ENCODE results near the gene PRKAA2.

PRKAA2 gene

GRCh38 chr1:56654126-56654923 lies 9.2 kb downstream of the PRKAA2 start:
- no peaks in the 10 kb centered on the region for H3K4me1 ChIP-seq (ENCODE audit: control extremely low read depth in 1 of 4, control insufficient read depth in 4 of 4, insufficient read depth in 4 of 4, low read length in 3 of 4)
- no CpG with 5 or more reads among the region's 1 CpG for WGBS (ENCODE audit: insufficient coverage)
- H3K9me3 ChIP-seq (ENCODE audit: control extremely low read depth in 1 of 5, control insufficient read depth in 4 of 5, insufficient read depth in 2 of 5, low read depth in 1 of 5, low read length in 4 of 5), result peaks cover 0 to 8% (median 5%) of the 10 kb centered on the region in 5 experiments
- H3K27me3 ChIP-seq (replicated peaks in 2 of 5; ENCODE audit: control insufficient read depth in 4 of 5, insufficient read depth in 5 of 5, low read length in 4 of 5), result no peaks in the 10 kb centered on the region
- H3K4me3 ChIP-seq (ENCODE audit: control insufficient read depth in 1 of 7, extremely low read depth in 1 of 7, insufficient read depth in 4 of 7, low read depth in 2 of 7, low read length in 6 of 7), result no peak overlapping the region
- H3K27ac ChIP-seq (ENCODE audit: insufficient read depth in 1 of 2, low read depth in 1 of 2, low read length in 2 of 2, poor library complexity in 1 of 2, severe bottlenecking in 2 of 2), result no peak overlapping the region
- CTCF ChIA-PET, result no interaction called here
- no peak for DNase-seq
- POLR2A ChIA-PET, result no interaction called here
- no peaks in the 10 kb centered on the region for H3K36me3 ChIP-seq (ENCODE audit: control insufficient read depth in 4 of 4, insufficient read depth in 4 of 4, low read length in 3 of 4)

- POLR2A ChIA-PET, result no interaction called here
- no peak overlapping the region for H3K27ac ChIP-seq (ENCODE audit: insufficient read depth in 1 of 2, low read depth in 1 of 2, low read length in 2 of 2, poor library complexity in 1 of 2, severe bottlenecking in 2 of 2)
- no peaks in the 10 kb centered on the region for H3K27me3 ChIP-seq (replicated peaks in 2 of 5; ENCODE audit: control insufficient read depth in 4 of 5, insufficient read depth in 5 of 5, low read length in 4 of 5)
- WGBS (ENCODE audit: insufficient coverage), result no CpG with 5 or more reads among the region's 1 CpG
- no peak overlapping the region for H3K4me3 ChIP-seq (ENCODE audit: control insufficient read depth in 1 of 7, extremely low read depth in 1 of 7, insufficient read depth in 4 of 7, low read depth in 2 of 7, low read length in 6 of 7)
- no peaks in the 10 kb centered on the region for H3K36me3 ChIP-seq (ENCODE audit: control insufficient read depth in 4 of 4, insufficient read depth in 4 of 4, low read length in 3 of 4)
- H3K4me1 ChIP-seq (ENCODE audit: control extremely low read depth in 1 of 4, control insufficient read depth in 4 of 4, insufficient read depth in 4 of 4, low read length in 3 of 4), result no peaks in the 10 kb centered on the region
- H3K9me3 ChIP-seq (ENCODE audit: control extremely low read depth in 1 of 5, control insufficient read depth in 4 of 5, insufficient read depth in 2 of 5, low read depth in 1 of 5, low read length in 4 of 5), result peaks cover 0 to 8% (median 5%) of the 10 kb centered on the region in 5 experiments
- DNase-seq, result no peak
- CTCF ChIA-PET, result no interaction called here
Measured at GRCh38 chr1:56655991-56656613, 11.0 kb downstream of the PRKAA2 start.

- peaks cover 0 to 8% (median 5%) of the 10 kb centered on the region in 5 experiments for H3K9me3 ChIP-seq (ENCODE audit: control extremely low read depth in 1 of 5, control insufficient read depth in 4 of 5, insufficient read depth in 2 of 5, low read depth in 1 of 5, low read length in 4 of 5)
- no peaks in the 10 kb centered on the region for H3K36me3 ChIP-seq (ENCODE audit: control insufficient read depth in 4 of 4, insufficient read depth in 4 of 4, low read length in 3 of 4)
- ChIA-PET POLR2A (no interaction called here), CTCF (interaction anchor here (0.6 kb wide), 2 partner anchors 11 to 1428 kb away, joined by 3 read pairs; no protein-coding TSS in a partner anchor)
- H3K27me3 ChIP-seq (replicated peaks in 2 of 5; ENCODE audit: control insufficient read depth in 4 of 5, insufficient read depth in 5 of 5, low read length in 4 of 5), result no peaks in the 10 kb centered on the region
- WGBS (ENCODE audit: insufficient coverage), result 89% methylated on average over 1 of the region's 4 CpGs
- H3K4me1 ChIP-seq (ENCODE audit: control extremely low read depth in 1 of 4, control insufficient read depth in 4 of 4, insufficient read depth in 4 of 4, low read length in 3 of 4), result no peaks in the 10 kb centered on the region
- H3K4me3 ChIP-seq (ENCODE audit: control insufficient read depth in 1 of 7, extremely low read depth in 1 of 7, insufficient read depth in 4 of 7, low read depth in 2 of 7, low read length in 6 of 7), result no peak overlapping the region
- no peak overlapping the region for H3K27ac ChIP-seq (ENCODE audit: insufficient read depth in 1 of 2, low read depth in 1 of 2, low read length in 2 of 2, poor library complexity in 1 of 2, severe bottlenecking in 2 of 2)
- no peak for DNase-seq
Measured at GRCh38 chr1:56658254-56658653, 13.1 kb downstream of the PRKAA2 start.

- ChIA-PET CTCF (no interaction called here), POLR2A (no interaction called here)
- no peaks in the 10 kb centered on the region for H3K36me3 ChIP-seq (ENCODE audit: control insufficient read depth in 4 of 4, insufficient read depth in 4 of 4, low read length in 3 of 4)
- no peaks in the 10 kb centered on the region for H3K4me1 ChIP-seq (ENCODE audit: control extremely low read depth in 1 of 4, control insufficient read depth in 4 of 4, insufficient read depth in 4 of 4, low read length in 3 of 4)
- no CpG with 5 or more reads among the region's 1 CpG for WGBS (ENCODE audit: insufficient coverage)
- DNase-seq, result no peak
- H3K27ac ChIP-seq (ENCODE audit: insufficient read depth in 1 of 2, low read depth in 1 of 2, low read length in 2 of 2, poor library complexity in 1 of 2, severe bottlenecking in 2 of 2), result no peak overlapping the region
- H3K9me3 ChIP-seq (ENCODE audit: control extremely low read depth in 1 of 5, control insufficient read depth in 4 of 5, insufficient read depth in 2 of 5, low read depth in 1 of 5, low read length in 4 of 5), result peaks cover 0 to 8% (median 5%) of the 10 kb centered on the region in 5 experiments
- H3K4me3 ChIP-seq (ENCODE audit: control insufficient read depth in 1 of 7, extremely low read depth in 1 of 7, insufficient read depth in 4 of 7, low read depth in 2 of 7, low read length in 6 of 7), result no peak overlapping the region
- H3K27me3 ChIP-seq (replicated peaks in 2 of 5; ENCODE audit: control insufficient read depth in 4 of 5, insufficient read depth in 5 of 5, low read length in 4 of 5), result no peaks in the 10 kb centered on the region
Measured at GRCh38 chr1:56660293-56660692, 15.2 kb downstream of the PRKAA2 start.

- no peak overlapping the region for H3K4me3 ChIP-seq (ENCODE audit: control insufficient read depth in 1 of 7, extremely low read depth in 1 of 7, insufficient read depth in 4 of 7, low read depth in 2 of 7, low read length in 6 of 7)
- H3K27ac ChIP-seq (ENCODE audit: insufficient read depth in 1 of 2, low read depth in 1 of 2, low read length in 2 of 2, poor library complexity in 1 of 2, severe bottlenecking in 2 of 2), result no peak overlapping the region
- H3K9me3 ChIP-seq (ENCODE audit: control extremely low read depth in 1 of 5, control insufficient read depth in 4 of 5, insufficient read depth in 2 of 5, low read depth in 1 of 5, low read length in 4 of 5), result no peaks in the 10 kb centered on the region
- ChIA-PET CTCF (no interaction called here), POLR2A (no interaction called here)
- H3K27me3 ChIP-seq (replicated peaks in 2 of 5; ENCODE audit: control insufficient read depth in 4 of 5, insufficient read depth in 5 of 5, low read length in 4 of 5), result peaks cover 0 to 2% (median 0%) of the 10 kb centered on the region in 5 experiments
- H3K36me3 ChIP-seq (ENCODE audit: control insufficient read depth in 4 of 4, insufficient read depth in 4 of 4, low read length in 3 of 4), result no peaks in the 10 kb centered on the region
- DNase-seq, result no peak
- no peaks in the 10 kb centered on the region for H3K4me1 ChIP-seq (ENCODE audit: control extremely low read depth in 1 of 4, control insufficient read depth in 4 of 4, insufficient read depth in 4 of 4, low read length in 3 of 4)
- 100% methylated on average over 1 of the region's 3 CpGs for WGBS (ENCODE audit: insufficient coverage)
Measured at GRCh38 chr1:56663846-56664245, 18.7 kb downstream of the PRKAA2 start.

- DNase-seq, result no peak
- H3K4me3 ChIP-seq (ENCODE audit: control insufficient read depth in 1 of 7, extremely low read depth in 1 of 7, insufficient read depth in 4 of 7, low read depth in 2 of 7, low read length in 6 of 7), result no peak overlapping the region
- no peaks in the 10 kb centered on the region for H3K4me1 ChIP-seq (ENCODE audit: control extremely low read depth in 1 of 4, control insufficient read depth in 4 of 4, insufficient read depth in 4 of 4, low read length in 3 of 4)
- no peaks in the 10 kb centered on the region for H3K36me3 ChIP-seq (ENCODE audit: control insufficient read depth in 4 of 4, insufficient read depth in 4 of 4, low read length in 3 of 4)
- peaks cover 0 to 2% (median 0%) of the 10 kb centered on the region in 5 experiments for H3K27me3 ChIP-seq (replicated peaks in 2 of 5; ENCODE audit: control insufficient read depth in 4 of 5, insufficient read depth in 5 of 5, low read length in 4 of 5)
- WGBS (ENCODE audit: insufficient coverage), result no CpG with 5 or more reads among the region's 1 CpG
- H3K9me3 ChIP-seq (ENCODE audit: control extremely low read depth in 1 of 5, control insufficient read depth in 4 of 5, insufficient read depth in 2 of 5, low read depth in 1 of 5, low read length in 4 of 5), result no peaks in the 10 kb centered on the region
- ChIA-PET POLR2A (no interaction called here), CTCF (no interaction called here)
- H3K27ac ChIP-seq (ENCODE audit: insufficient read depth in 1 of 2, low read depth in 1 of 2, low read length in 2 of 2, poor library complexity in 1 of 2, severe bottlenecking in 2 of 2), result no peak overlapping the region
Measured at GRCh38 chr1:56665384-56665783, 20.3 kb downstream of the PRKAA2 start.

GRCh38 chr1:56666112-56666608 lies 21.0 kb downstream of the PRKAA2 start:
- no peaks in the 10 kb centered on the region for H3K9me3 ChIP-seq (ENCODE audit: control extremely low read depth in 1 of 5, control insufficient read depth in 4 of 5, insufficient read depth in 2 of 5, low read depth in 1 of 5, low read length in 4 of 5)
- H3K27ac ChIP-seq (ENCODE audit: insufficient read depth in 1 of 2, low read depth in 1 of 2, low read length in 2 of 2, poor library complexity in 1 of 2, severe bottlenecking in 2 of 2), result no peak overlapping the region
- no peak for DNase-seq
- no peaks in the 10 kb centered on the region for H3K4me1 ChIP-seq (ENCODE audit: control extremely low read depth in 1 of 4, control insufficient read depth in 4 of 4, insufficient read depth in 4 of 4, low read length in 3 of 4)
- no CpG with 5 or more reads among the region's 3 CpGs for whole genome bisulfite sequencing (ENCODE audit: insufficient coverage)
- peaks cover 0 to 2% (median 0%) of the 10 kb centered on the region in 5 experiments for H3K27me3 ChIP-seq (replicated peaks in 2 of 5; ENCODE audit: control insufficient read depth in 4 of 5, insufficient read depth in 5 of 5, low read length in 4 of 5)
- CTCF ChIA-PET, result no interaction called here
- POLR2A ChIA-PET, result no interaction called here
- H3K36me3 ChIP-seq (ENCODE audit: control insufficient read depth in 4 of 4, insufficient read depth in 4 of 4, low read length in 3 of 4), result no peaks in the 10 kb centered on the region
- no peak overlapping the region for H3K4me3 ChIP-seq (ENCODE audit: control insufficient read depth in 1 of 7, extremely low read depth in 1 of 7, insufficient read depth in 4 of 7, low read depth in 2 of 7, low read length in 6 of 7)
